Vein endothelial cell (primary cell): ENCODE data around the gene CDC42EP1. TPM values are rescaled to one million over a fixed set of nuclear protein-coding genes. Genes with fewer than 3 reads are reported as not detected.

Experiments used
- small RNA-seq: library from RNA; depleted of rRNA; stranded (forward); fragments of <200 nt; gene quantifications from one replicate; pipeline ENCODE3, GENCODE V24; 2012
- total RNA-seq: library from RNA; depleted of rRNA; stranded (reverse); fragments of >200 nt; gene quantifications from 2 replicates; pipeline ENCODE4 v1.2.3, GENCODE V29; 2012

Gene CDC42EP1
- 42.1 and 61.7 TPM in 2 replicates for total RNA-seq

GRCh38 chr22:37559901-37560607 is at the start of gene CDC42EP1:
CDC42EP1 (plus strand) TSS chr22:37560480; CDS start chr22:37566350, 5,870 bp downstream.

DNA sequence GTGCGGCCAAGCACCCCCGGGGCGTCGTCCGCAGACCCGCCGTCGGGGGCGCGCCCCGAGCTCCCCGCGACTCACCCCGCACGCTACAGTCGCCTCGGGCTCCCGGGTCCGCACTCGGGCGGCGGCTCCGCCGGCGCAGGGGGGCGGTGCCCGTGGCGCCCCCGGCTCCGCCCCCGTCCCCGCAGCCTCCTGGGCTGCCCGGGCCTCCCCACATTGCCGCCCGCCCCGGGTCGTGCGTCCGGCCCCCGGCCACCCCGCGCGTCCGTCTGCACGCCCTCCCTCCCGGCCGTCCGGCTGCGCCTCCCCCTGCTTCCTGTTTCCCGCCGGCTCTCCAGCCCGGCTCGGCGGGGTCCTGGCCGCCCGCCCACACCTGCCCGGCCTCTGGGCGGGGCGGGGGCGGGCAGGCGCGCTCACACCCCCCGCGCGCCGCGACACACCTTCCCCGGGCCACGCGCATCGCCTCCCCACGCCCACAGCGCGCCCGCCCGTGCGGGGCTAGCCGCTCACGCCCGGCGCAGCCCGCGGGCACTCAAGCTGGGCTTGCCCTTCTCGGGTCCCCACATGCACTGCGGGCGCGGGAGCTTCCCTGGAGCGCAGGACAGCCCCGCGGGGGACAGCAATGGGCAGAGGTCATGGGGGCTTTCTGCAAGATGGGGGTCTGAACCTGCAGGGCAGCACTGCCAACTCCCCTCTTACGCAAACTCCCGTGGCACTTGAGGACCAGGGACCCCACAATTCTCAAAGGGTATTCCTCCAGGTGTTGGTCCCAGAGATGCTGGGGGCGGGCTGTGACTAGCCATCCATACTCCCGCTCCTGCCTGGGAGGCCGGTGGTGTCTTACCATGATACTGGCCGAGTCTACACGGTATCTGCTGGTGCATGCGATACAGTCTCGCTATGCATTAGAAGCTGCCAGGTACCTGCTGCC is 40.7 kb upstream of the CDC42EP1 start, which contains the start of gene CARD10:
TSS of gene CARD10 (minus strand) at position 148 of the 928 bp plus-strand sequence. CDS start 215 bp downstream, outside the sequence.

DNA sequence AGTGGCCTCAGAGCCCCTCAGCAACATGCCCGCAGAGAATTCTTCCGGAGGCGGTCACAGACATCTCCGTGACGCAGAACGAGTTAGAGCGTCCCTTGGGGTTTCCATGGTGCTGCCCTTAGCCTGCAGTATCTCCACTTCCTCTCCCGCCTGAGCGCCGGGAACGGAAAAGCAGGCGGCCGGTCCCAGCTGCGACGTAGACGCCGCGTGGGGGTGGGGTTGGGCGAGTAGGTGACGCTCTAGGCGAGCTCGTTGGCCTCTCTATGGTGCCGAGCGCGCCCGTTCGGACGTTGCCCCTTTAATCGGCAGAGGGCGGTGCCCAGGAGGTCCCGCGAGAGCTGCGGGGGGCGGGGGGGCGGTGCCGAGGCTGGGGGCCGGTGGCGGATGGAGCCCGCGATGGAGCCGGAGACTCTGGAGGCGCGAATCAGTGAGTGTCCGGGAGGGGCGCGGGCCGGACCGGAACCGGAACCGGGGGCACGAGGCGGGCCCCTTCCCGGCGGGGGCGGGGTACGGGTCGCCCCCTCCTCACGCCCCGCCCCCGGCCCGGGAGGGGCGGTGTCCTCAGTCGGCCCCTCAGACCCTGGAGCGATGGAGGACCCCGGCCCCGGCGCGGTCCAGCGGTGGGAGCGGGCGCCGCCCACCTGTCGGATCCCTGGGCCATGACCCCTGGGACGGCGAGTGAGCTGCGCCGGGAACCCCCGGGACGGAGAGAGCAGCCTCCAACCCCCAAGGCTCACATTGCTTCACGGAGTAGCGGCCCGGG is 48.4 kb downstream of the CDC42EP1 start, which contains the start of gene GGA1:
TSS of gene GGA1 (plus strand) at position 358 of the 763 bp plus-strand sequence. CDS start at position 385, 27 bp downstream.

Small RNA genes within 50 kb of the gene (small RNA-seq; reads per million reads assigned to genes)
- not detected for gene RF00017

Other genes with a start within 250 kb of the CDC42EP1 start
- gene ELFN2, start 133.0 kb upstream of the CDC42EP1 start, total RNA-seq = 0.10 and 0.33 TPM in 2 replicates
- 146 and 170 TPM in 2 replicates for gene MFNG, start 74.1 kb upstream of the CDC42EP1 start, total RNA-seq
- 34.4 and 43.8 TPM in 2 replicates for gene CARD10, start 41.1 kb upstream of the CDC42EP1 start, total RNA-seq
- gene LGALS2, start 19.6 kb downstream of the CDC42EP1 start, total RNA-seq = not detected in 2 replicates
- gene GGA1, start 48.4 kb downstream of the CDC42EP1 start, total RNA-seq = 37.9 and 50.6 TPM in 2 replicates
- gene SH3BP1, start 79.2 kb downstream of the CDC42EP1 start, total RNA-seq = 0.98 and 1.4 TPM in 2 replicates
- 11.8 and 15.4 TPM in 2 replicates for gene PDXP, start 98.2 kb downstream of the CDC42EP1 start, total RNA-seq
- gene LGALS1, start 115.2 kb downstream of the CDC42EP1 start, total RNA-seq = 2,855 and 3,057 TPM in 2 replicates
- 15.0 and 21.0 TPM in 2 replicates for gene NOL12, start 125.9 kb downstream of the CDC42EP1 start, total RNA-seq
- gene TRIOBP, start 136.6 kb downstream of the CDC42EP1 start, total RNA-seq = 107 and 129 TPM in 2 replicates
- gene GCAT, start 247.5 kb downstream of the CDC42EP1 start, total RNA-seq = 26.1 and 28.8 TPM in 2 replicates